Common myeloid progenitor, CD34-positive (primary cell): Measurements from ENCODE around the gene MTHFD2.

Source experiments
- CTCF ChIA-PET: fragments of 350-600 bp; sonication (Branson Sonifier 250); formaldehyde crosslinking; loops from one replicate; lab custom pipeline; 2021; ENCODE audit warnings: antibody characterized with exemption; lab: Charles Lee
- POLR2A ChIA-PET: fragments of 350-600 bp; sonication (Branson Sonifier 250); formaldehyde crosslinking; loops from one replicate; lab custom pipeline; 2021; ENCODE audit warnings: antibody characterized with exemption; lab: Charles Lee
- DNase-seq, 3 donors: peaks; one replicate each; pipeline versions ENCODE4 v3.0.0 to v3.0.0-alpha.2; 2013
- H3K27ac ChIP-seq, 2 experiments: 1 replicate in 1 of 2; 2 replicates in 1 of 2; pipeline ENCODE4 v1.7.0; 2013; ENCODE audit warnings: inconsistent platforms in 2 of 2, low read length in 2 of 2, mild to moderate bottlenecking in 2 of 2, low read depth in 1 of 2, moderate library complexity in 1 of 2; ENCODE audit not compliant: severe bottlenecking in 2 of 2, insufficient read depth in 1 of 2, poor library complexity in 1 of 2
- H3K27me3 ChIP-seq, 5 experiments: replicated peaks in 2 of 5; 1 replicate in 3 of 5; 2 replicates in 2 of 5; pipeline versions ENCODE4 v1.6.1 to v1.7.0; 2013; ENCODE audit warnings: low read length in 4 of 5, mild to moderate bottlenecking in 2 of 5, moderate library complexity in 2 of 5, inconsistent platforms in 1 of 5; ENCODE audit not compliant: insufficient read depth in 5 of 5, control insufficient read depth in 4 of 5
- H3K36me3 ChIP-seq, 4 experiments: 1 replicate in 2 of 4; 2 replicates in 2 of 4; pipeline versions ENCODE4 v1.6.1 to v1.7.0; 2013; ENCODE audit warnings: low read length in 3 of 4, control low read depth in 1 of 4, mild to moderate bottlenecking in 1 of 4; ENCODE audit not compliant: control insufficient read depth in 4 of 4, insufficient read depth in 4 of 4
- H3K4me1 ChIP-seq, 4 experiments: 1 replicate in 3 of 4; 2 replicates in 1 of 4; pipeline versions ENCODE4 v1.6.1 to v1.7.1; 2013; ENCODE audit warnings: low read length in 3 of 4, mild to moderate bottlenecking in 3 of 4, control low read depth in 1 of 4, inconsistent platforms in 1 of 4, moderate library complexity in 1 of 4; ENCODE audit not compliant: control insufficient read depth in 4 of 4, insufficient read depth in 4 of 4; ENCODE audit errors: control extremely low read depth in 1 of 4
- H3K4me3 ChIP-seq, 7 experiments: 1 replicate in 4 of 7; 2 replicates in 3 of 7; pipeline versions ENCODE4 v1.5.1 to v1.7.0; 2013; ENCODE audit warnings: mild to moderate bottlenecking in 7 of 7, low read length in 6 of 7, moderate library complexity in 6 of 7, inconsistent platforms in 2 of 7, low read depth in 2 of 7, control low read depth in 1 of 7; ENCODE audit not compliant: insufficient read depth in 4 of 7, control insufficient read depth in 1 of 7; ENCODE audit errors: extremely low read depth in 1 of 7
- H3K9me3 ChIP-seq, 5 experiments: 1 replicate in 4 of 5; 2 replicates in 1 of 5; pipeline versions ENCODE4 v1.6.1 to v1.7.1; 2013; ENCODE audit warnings: low read length in 4 of 5, mild to moderate bottlenecking in 2 of 5, inconsistent platforms in 1 of 5, low read depth in 1 of 5, moderate library complexity in 1 of 5; ENCODE audit not compliant: control insufficient read depth in 4 of 5, insufficient read depth in 2 of 5; ENCODE audit errors: control extremely low read depth in 1 of 5
- WGBS: methylation state at CpG from one replicate; pipeline ENCODE4 v1.1.5; 2013; ENCODE audit not compliant: insufficient coverage; 5-methylcytosine and 5-hydroxymethylcytosine counted together

MTHFD2 gene

DNA sequence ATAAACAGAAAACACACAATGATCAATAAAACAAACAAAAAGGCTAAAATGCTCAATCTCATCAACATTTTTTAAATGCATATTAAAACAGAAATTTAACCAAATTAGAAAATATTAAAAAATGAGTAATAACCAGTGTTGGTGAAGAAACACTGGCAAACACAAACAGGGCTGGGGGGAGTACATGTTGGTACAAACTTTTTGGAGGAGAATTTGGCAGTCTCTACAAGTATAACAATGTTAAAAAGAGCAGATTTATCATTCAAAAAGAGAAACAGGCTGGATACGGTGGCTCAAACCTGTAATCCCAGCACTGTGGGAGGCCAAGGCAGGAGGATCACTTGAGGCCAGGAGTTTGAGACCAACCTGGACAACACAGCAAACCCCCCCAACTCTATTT, 33.7 kb upstream of the MTHFD2 start:
- Histone ChIP-seq H3K9me3 (peaks cover 0 to 5% (median 3%) of the 10 kb centered on the region in 5 experiments), H3K4me1 (no peaks in the 10 kb centered on the region), H3K4me3 (peak overlapping the region in 1 of 7 experiments; percentile 19), H3K36me3 (peaks cover 35 to 88% (median 56%) of the 10 kb centered on the region in 4 experiments), H3K27me3 (no peaks in the 10 kb centered on the region), H3K27ac (no peak overlapping the region)
- ChIA-PET POLR2A (interaction anchor here (1.2 kb wide), 1 partner anchor 38 kb away, joined by 3 read pairs; no protein-coding TSS in a partner anchor), CTCF (no interaction called here)
- no CpG with 5 or more reads among the region's 1 CpG for WGBS
- DNase-seq, result no peak

DNA sequence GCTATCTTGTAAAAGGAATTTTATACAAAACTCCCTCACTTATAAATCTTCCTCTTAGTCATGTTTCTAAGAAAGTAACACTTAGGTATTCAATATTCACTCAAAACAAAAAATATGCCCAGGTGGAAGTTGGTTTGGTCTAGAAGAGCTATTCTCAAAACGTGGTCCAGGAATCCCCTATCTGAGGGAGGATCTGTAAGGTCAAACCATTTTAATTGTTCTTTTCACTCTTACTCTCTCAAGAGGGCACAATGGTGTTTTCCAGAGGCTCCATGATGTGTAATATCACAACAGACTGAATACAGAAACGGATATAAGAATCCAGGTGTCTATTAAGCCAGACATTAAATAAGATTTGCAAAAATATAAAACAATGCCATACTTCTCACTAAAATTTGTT, 29.7 kb upstream of the MTHFD2 start:
- H3K27ac ChIP-seq, result no peak overlapping the region
- ChIA-PET CTCF (interaction anchor here (0.9 to 2.3 kb wide), 7 partner anchors 10 to 28 kb away, joined by 3 to 8 read pairs (median 3); partner anchors contain the start of gene MOB1A), POLR2A (no interaction called here)
- H3K4me1 ChIP-seq, result no peaks in the 10 kb centered on the region
- H3K27me3 ChIP-seq, result no peaks in the 10 kb centered on the region
- peaks cover 0 to 5% (median 3%) of the 10 kb centered on the region in 5 experiments for H3K9me3 ChIP-seq
- peaks cover 27 to 76% (median 51%) of the 10 kb centered on the region in 4 experiments for H3K36me3 ChIP-seq
- WGBS, result 100% methylated on average over 1 of the region's 2 CpGs
- no peak for DNase-seq
- no peak overlapping the region for H3K4me3 ChIP-seq

DNA sequence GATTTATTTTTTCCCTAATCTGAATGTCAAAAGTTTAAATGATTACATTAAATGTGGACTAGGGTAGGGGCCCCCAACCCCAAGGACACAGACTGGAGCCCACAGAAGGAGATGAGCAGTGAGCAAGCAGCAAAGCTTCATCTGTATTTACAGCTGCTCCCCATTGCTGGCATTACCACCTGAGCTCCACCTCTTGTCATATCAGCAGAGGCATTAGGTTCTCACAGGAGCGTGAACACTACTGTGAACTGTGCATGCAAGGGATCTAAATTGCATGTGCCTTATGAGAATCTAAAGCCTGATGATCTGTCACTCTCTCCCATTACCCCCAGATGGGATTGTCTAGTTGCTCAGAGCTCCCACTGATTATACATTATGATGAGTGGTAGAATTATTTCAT, 23.5 kb upstream of the MTHFD2 start:
- 100% methylated on average over 1 of the region's 1 CpG for WGBS
- no peaks in the 10 kb centered on the region for H3K9me3 ChIP-seq
- H3K27me3 ChIP-seq, result no peaks in the 10 kb centered on the region
- no peak overlapping the region for H3K4me3 ChIP-seq
- H3K4me1 ChIP-seq, result peaks cover 8 to 16% (median 10%) of the 10 kb centered on the region in 4 experiments
- H3K27ac ChIP-seq, result no peak overlapping the region
- peaks cover 2 to 32% (median 19%) of the 10 kb centered on the region in 4 experiments for H3K36me3 ChIP-seq
- no peak for DNase-seq
- CTCF ChIA-PET, result interaction anchor here (0.6 kb wide), 1 partner anchor 16 kb away, joined by 3 read pairs; no protein-coding TSS in a partner anchor
- POLR2A ChIA-PET, result no interaction called here

DNA sequence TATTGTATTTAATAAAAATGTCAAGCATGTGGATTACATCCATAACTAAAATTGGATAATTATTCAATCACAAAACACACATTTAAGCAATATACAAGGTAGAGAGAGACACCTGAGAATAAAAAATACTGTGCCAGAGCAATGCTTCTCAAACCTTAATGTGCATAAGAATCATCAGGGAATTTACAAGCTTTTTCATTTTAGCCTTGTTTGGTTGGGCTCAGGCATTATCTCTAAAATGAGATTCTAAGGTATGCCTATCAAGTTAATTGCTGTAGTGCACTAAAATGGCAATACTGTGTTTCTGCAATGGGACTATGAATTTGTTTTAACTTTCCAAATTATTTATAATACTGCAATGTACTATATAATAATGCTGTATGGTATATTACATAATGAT, 20.7 kb upstream of the MTHFD2 start:
- H3K9me3 ChIP-seq, result no peaks in the 10 kb centered on the region
- CTCF ChIA-PET, result interaction anchor here (0.9 to 5.1 kb wide), 8 partner anchors 8 to 31 kb away, joined by 3 to 39 read pairs (median 6); partner anchors contain the start of gene MTHFD2
- H3K27ac ChIP-seq, result peak overlapping the region; percentile 96 to 98
- peaks cover 14 to 37% (median 24%) of the 10 kb centered on the region in 4 experiments for H3K4me1 ChIP-seq
- POLR2A ChIA-PET, result interaction anchor here (0.9 to 1.6 kb wide), 5 partner anchors 11 to 29 kb away, joined by 3 to 8 read pairs (median 4); partner anchors contain the start of gene MTHFD2
- peak overlapping the region; percentile 84 to 97 (median 91) for H3K4me3 ChIP-seq
- DNase-seq, result no peak
- no peaks in the 10 kb centered on the region for H3K27me3 ChIP-seq
- peaks cover 0 to 12% (median 4%) of the 10 kb centered on the region in 4 experiments for H3K36me3 ChIP-seq

DNA sequence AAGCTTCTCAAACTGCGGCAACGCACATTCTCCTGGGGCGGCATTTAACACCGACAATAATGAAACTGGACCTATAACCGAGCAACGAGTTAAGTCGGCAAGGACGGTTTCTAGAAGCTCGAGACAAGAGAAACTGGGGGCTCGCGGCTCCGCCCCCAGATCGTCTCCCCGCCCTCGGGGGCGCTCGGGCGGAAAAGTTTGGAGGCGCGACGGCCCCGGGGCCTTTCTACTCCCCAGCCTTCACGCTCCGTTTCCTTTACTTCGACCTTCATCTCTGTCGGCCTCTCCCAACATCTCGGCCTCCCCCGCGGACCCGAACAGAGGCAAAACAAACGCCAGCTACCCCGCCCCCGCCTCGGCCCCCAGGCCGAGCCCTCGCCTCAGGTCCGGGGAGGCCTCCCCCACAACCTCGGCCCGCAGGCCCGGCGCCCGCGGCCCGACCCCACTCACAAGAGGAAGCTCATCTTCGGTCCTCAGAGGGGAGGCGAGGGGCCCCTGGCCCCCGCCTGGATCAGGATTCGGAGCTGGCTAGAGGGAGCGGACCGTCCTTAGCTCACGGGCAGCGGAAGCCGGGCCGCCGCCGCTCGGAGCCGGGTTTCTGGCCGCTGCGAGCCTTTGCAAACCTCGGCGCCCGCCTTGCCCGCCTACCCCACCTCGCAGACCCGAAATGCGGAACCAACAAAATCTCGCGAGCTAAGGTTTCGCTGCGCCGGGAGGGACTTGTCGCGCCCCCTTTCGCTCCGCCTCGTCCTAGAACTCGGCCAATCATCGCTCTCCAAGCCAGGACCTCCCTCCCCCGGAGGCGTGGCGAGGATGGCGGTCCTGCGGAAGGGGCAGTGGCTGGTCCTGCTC, 20.0 kb upstream of the MTHFD2 start, which contains the start of gene MOB1A:
MOB1A (minus strand) TSS at position 669 of the 852 bp plus-strand sequence; CDS start at position 464, 205 bp downstream.
- peaks cover 0 to 12% (median 4%) of the 10 kb centered on the region in 4 experiments for H3K36me3 ChIP-seq
- 0% methylated on average over 57 of the region's 84 CpGs for WGBS
- ChIA-PET CTCF (interaction anchor here (0.5 to 5.1 kb wide), 13 partner anchors 8 to 325 kb away, joined by 3 to 39 read pairs (median 5); partner anchors contain the start of gene MTHFD2), POLR2A (interaction anchor here (0.6 to 1.6 kb wide), 8 partner anchors 12 to 742 kb away, joined by 3 to 8 read pairs (median 4); partner anchors contain the start of gene MTHFD2)
- H3K9me3 ChIP-seq, result no peaks in the 10 kb centered on the region
- H3K4me1 ChIP-seq, result peaks cover 14 to 37% (median 24%) of the 10 kb centered on the region in 4 experiments
- peak within 1 kb of the TSS; percentile 84 to 97 (median 91) for H3K4me3 ChIP-seq
- no peaks in the 10 kb centered on the region for H3K27me3 ChIP-seq
- DNase-seq, result peak; percentile 99
- H3K27ac ChIP-seq, result peak within 1 kb of the TSS; percentile 96 to 98

DNA sequence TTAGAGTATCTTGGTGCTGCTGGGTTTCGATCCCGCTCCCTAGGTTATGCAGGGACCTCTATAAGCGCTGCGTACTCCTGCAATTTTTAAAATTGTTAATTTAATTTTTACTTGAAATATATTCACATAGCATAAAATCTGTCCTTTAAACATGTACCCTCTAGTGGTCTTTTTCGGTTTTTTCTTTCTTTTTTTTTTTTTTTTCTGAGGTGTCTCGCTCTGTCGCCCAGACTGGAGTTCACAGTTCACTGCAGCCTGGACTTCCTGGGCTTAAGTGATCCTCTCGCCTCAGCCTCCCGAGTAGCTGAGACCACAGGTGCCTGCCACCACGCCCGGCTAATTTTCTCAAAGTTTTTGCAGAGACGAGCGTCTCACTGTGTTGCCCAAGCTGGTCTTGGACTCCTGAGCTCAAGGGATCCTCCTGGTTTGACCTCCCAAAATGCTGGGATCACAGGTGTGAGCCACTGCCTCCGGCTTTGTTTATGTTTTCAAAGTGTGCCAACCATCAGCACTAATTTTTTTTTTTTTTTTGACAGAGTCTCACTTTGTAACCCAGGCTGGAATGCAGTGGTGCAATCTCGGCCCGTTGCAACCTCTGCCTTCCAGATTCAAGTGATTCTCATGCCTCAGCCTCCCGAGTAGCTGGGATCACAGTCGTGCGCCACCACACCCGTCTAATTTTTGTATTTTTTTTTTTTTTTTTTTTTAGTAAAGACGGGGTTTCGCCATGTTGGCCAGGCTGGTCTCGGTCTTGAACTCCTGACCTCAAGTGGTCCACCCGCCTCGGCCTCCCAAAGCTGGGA, 19.2 kb upstream of the MTHFD2 start:
- peaks cover 0 to 12% (median 4%) of the 10 kb centered on the region in 4 experiments for H3K36me3 ChIP-seq
- POLR2A ChIA-PET, result interaction anchor here (0.6 to 1.6 kb wide), 5 partner anchors 19 to 743 kb away, joined by 3 to 8 read pairs (median 6); partner anchors contain the start of gene MTHFD2
- CTCF ChIA-PET, result interaction anchor here (0.7 to 5.1 kb wide), 12 partner anchors 8 to 32 kb away, joined by 3 to 39 read pairs (median 4); partner anchors contain the start of gene MTHFD2
- H3K4me1 ChIP-seq, result peaks cover 18 to 39% (median 24%) of the 10 kb centered on the region in 4 experiments
- H3K9me3 ChIP-seq, result no peaks in the 10 kb centered on the region
- 35% methylated on average over 11 of the region's 25 CpGs for WGBS
- no peaks in the 10 kb centered on the region for H3K27me3 ChIP-seq
- peak overlapping the region; percentile 96 to 98 for H3K27ac ChIP-seq
- peak overlapping the region; percentile 84 to 97 (median 91) for H3K4me3 ChIP-seq
- DNase-seq, result no peak
